ENCODE measurements around the gene BHLHE40. TPM values are rescaled to one million over a fixed set of nuclear protein-coding genes. Genes with fewer than 3 reads are reported as not detected.

BHLHE40 gene
- total RNA-seq, 2 experiments from 2014 or later, result 167 to 182 TPM

- H3K27me3 ChIP-seq (ENCODE audit: control insufficient read depth in 1 of 2, insufficient read depth in 2 of 2, low read length in 2 of 2), result no peaks in the 10 kb centered on the region
- no peak overlapping the region for H3K27ac ChIP-seq (ENCODE audit: low read depth in 1 of 2, low read length in 2 of 2)
- ChIA-PET POLR2A (no interaction called here), CTCF (interaction anchor here (1.3 to 1.5 kb wide), 2 partner anchors 26 to 30 kb away, joined by 3 read pairs; no protein-coding TSS in a partner anchor)
- no peaks in the 10 kb centered on the region for H3K9me3 ChIP-seq (ENCODE audit: control insufficient read depth in 1 of 2, insufficient read depth in 1 of 2, low read length in 2 of 2)
- peaks cover 26% of the 10 kb centered on the region for H3K4me1 Mint-ChIP-seq (ENCODE audit: low read depth)
- ATAC-seq (ENCODE audit: poor library complexity) (no peak), DNase-seq (no peak)
- H3K36me3 ChIP-seq (ENCODE audit: insufficient read depth, low read length), result no peaks in the 10 kb centered on the region
- no peaks in the 10 kb centered on the region for H3K9me3 Mint-ChIP-seq
- no peak overlapping the region for H3K27ac Mint-ChIP-seq
- TF ChIP-seq CTCF (IDR thresholded peaks at IDR 0.05), result no peak
- no peak overlapping the region for H3K4me3 Mint-ChIP-seq
- peaks cover 47% of the 10 kb centered on the region for H3K4me1 ChIP-seq (ENCODE audit: insufficient read depth, low read length)
- intact Hi-C loops (cut with DNase I, micrococcal nuclease), result no loop called here
- H3K27me3 Mint-ChIP-seq, result no peaks in the 10 kb centered on the region
- H3K4me3 ChIP-seq (ENCODE audit: low read length), result no peak overlapping the region
- no peaks in the 10 kb centered on the region for H3K36me3 Mint-ChIP-seq (ENCODE audit: low read depth)
These were observed 30.4 kb downstream of the BHLHE40 start for GRCh38 chr3:5009506-5010109.

- H3K4me1 Mint-ChIP-seq (ENCODE audit: low read depth), result peaks cover 26% of the 10 kb centered on the region
- H3K27ac ChIP-seq (ENCODE audit: low read depth in 1 of 2, low read length in 2 of 2), result no peak overlapping the region
- no peak for DNase-seq
- H3K27me3 ChIP-seq (ENCODE audit: control insufficient read depth in 1 of 2, insufficient read depth in 2 of 2, low read length in 2 of 2), result no peaks in the 10 kb centered on the region
- H3K27ac Mint-ChIP-seq, result no peak overlapping the region
- H3K27me3 Mint-ChIP-seq, result no peaks in the 10 kb centered on the region
- no peaks in the 10 kb centered on the region for H3K9me3 Mint-ChIP-seq
- H3K9me3 ChIP-seq (ENCODE audit: control insufficient read depth in 1 of 2, insufficient read depth in 1 of 2, low read length in 2 of 2), result no peaks in the 10 kb centered on the region
- no peaks in the 10 kb centered on the region for H3K36me3 Mint-ChIP-seq (ENCODE audit: low read depth)
- H3K4me3 Mint-ChIP-seq, result no peak overlapping the region
- H3K4me1 ChIP-seq (ENCODE audit: insufficient read depth, low read length), result peaks cover 47% of the 10 kb centered on the region
- no peak for TF ChIP-seq CTCF (IDR thresholded peaks at IDR 0.05)
- ChIA-PET CTCF (interaction anchor here (1.2 to 1.3 kb wide), 2 partner anchors 30 to 299 kb away, joined by 3 read pairs; no protein-coding TSS in a partner anchor), POLR2A (no interaction called here)
- ATAC-seq (ENCODE audit: poor library complexity), result no peak
- no peak overlapping the region for H3K4me3 ChIP-seq (ENCODE audit: low read length)
- intact Hi-C loops (cut with DNase I, micrococcal nuclease), result no loop called here
- no peaks in the 10 kb centered on the region for H3K36me3 ChIP-seq (ENCODE audit: insufficient read depth, low read length)
These were observed 30.9 kb downstream of the BHLHE40 start for GRCh38 chr3:5010140-5010539.

DNA sequence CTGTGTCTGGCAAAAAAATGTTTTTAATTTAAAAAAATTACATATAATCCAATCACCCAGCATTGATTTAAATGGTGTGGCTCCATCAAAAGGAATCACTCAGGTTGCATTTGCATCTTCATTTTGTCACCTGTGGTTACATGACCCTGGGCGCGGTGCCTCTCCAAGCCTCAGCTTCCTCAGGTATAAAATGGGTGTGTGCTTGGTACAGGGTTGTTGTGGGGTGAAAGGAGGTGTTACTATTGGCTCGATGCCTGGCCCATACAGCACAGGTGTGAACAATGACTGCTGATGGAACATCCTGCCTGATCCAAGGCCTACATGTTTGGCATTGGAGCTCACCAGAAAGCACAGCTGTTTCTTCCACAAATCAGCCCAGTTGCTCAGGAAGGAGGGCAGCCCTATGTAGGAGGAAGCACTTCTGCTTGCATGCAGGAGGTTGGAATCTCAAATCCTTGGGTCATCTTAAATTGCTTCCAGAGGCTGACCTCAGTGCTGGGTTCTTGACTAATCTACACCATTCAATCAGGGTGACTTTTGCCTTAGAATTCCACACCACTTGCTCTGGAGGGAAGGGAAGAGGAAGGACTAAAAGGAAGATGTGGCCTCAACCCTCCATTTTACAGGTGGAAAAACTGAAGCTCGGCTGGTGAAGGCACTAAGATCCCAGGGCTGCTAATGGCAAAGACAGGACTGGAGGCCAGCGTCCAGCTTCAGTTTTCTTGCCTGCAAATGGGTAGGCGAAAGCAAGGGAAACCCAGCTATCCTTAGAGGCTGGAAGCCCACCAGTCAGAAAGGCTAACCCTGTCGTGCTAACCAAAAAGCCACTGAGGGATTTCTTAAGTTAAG is 31.7 kb downstream of the BHLHE40 start:
- Mint-ChIP-seq H3K9me3 (no peaks in the 10 kb centered on the region), H3K4me3 (no peak overlapping the region), H3K27me3 (no peaks in the 10 kb centered on the region), H3K27ac (no peak overlapping the region), H3K4me1 (ENCODE audit: low read depth) (peaks cover 27% of the 10 kb centered on the region), H3K36me3 (ENCODE audit: low read depth) (no peaks in the 10 kb centered on the region)
- Histone ChIP-seq H3K4me1 (ENCODE audit: insufficient read depth, low read length) (peaks cover 49% of the 10 kb centered on the region), H3K36me3 (ENCODE audit: insufficient read depth, low read length) (no peaks in the 10 kb centered on the region), H3K4me3 (ENCODE audit: low read length) (no peak overlapping the region), H3K9me3 (ENCODE audit: control insufficient read depth in 1 of 2, insufficient read depth in 1 of 2, low read length in 2 of 2) (no peaks in the 10 kb centered on the region), H3K27me3 (ENCODE audit: control insufficient read depth in 1 of 2, insufficient read depth in 2 of 2, low read length in 2 of 2) (no peaks in the 10 kb centered on the region), H3K27ac (ENCODE audit: low read depth in 1 of 2, low read length in 2 of 2) (no peak overlapping the region)
- intact Hi-C loops (cut with DNase I, micrococcal nuclease), result no loop called here
- DNase-seq (peak in 3 of 14 experiments; percentile 35 to 80 (median 54)), ATAC-seq (ENCODE audit: poor library complexity) (no peak)
- TF ChIP-seq CTCF (IDR thresholded peaks at IDR 0.05), result no peak
- ChIA-PET CTCF (interaction anchor here (1.1 to 1.3 kb wide), 3 partner anchors 31 to 300 kb away, joined by 3 read pairs; partner anchors contain the start of gene BHLHE40), POLR2A (interaction anchor here (1.2 kb wide), 1 partner anchor 15 kb away, joined by 3 read pairs; no protein-coding TSS in a partner anchor)

Data from CD4-positive, alpha-beta T cell (primary cell).